Hippocampal formation (tissue), 2 donors: ENCODE results near the gene APELA.
"Not testable (repeated sequence)": the region's sequence is repeated elsewhere in the genome, so short reads cannot be mapped to it uniquely, and the experiment has no call there.

ENCODE experiments used
- DNase-seq, 2 donors: peaks; one replicate each; lab custom pipeline; 2025; lab: John Stamatoyannopoulos, UW

The APELA gene

GRCh38 chr4:164926301-164926700 lies 49.3 kb downstream of the APELA start:
- DNase-seq: no peak

- DNase-seq: not testable (repeated sequence)
These were observed 50.1 kb downstream of the APELA start for GRCh38 chr4:164927101-164927500.

- no peak for DNase-seq
These were observed 53.7 kb downstream of the APELA start for GRCh38 chr4:164930647-164931046.

- DNase-seq: no peak
These were observed 54.8 kb downstream of the APELA start for GRCh38 chr4:164931551-164932324.

GRCh38 chr4:164933244-164933643 lies 56.3 kb downstream of the APELA start:
- DNase-seq: no peak

- DNase-seq: no peak
These were observed 58.4 kb downstream of the APELA start for GRCh38 chr4:164935363-164935762.

GRCh38 chr4:164935865-164936606 lies 59.1 kb downstream of the APELA start:
- DNase-seq: not testable (repeated sequence)

- peak; percentile 48 to 54 for DNase-seq
These were observed 60.7 kb downstream of the APELA start for GRCh38 chr4:164937576-164938270.

- DNase-seq: no peak
These were observed 66.2 kb downstream of the APELA start for GRCh38 chr4:164943192-164943591.

GRCh38 chr4:164945146-164945545 lies 68.2 kb downstream of the APELA start:
- no peak for DNase-seq

GRCh38 chr4:164946810-164947209 lies 69.8 kb downstream of the APELA start:
- DNase-seq: no peak
